Occipital lobe (tissue), 2 donors: ENCODE data around the gene LVRN. TPM values are rescaled to one million over a fixed set of nuclear protein-coding genes. Genes with fewer than 3 reads are reported as not detected.

Experiments used
- DNase-seq: peaks from one replicate; lab custom pipeline; 2025; lab: John Stamatoyannopoulos, UW
- total RNA-seq: library from RNA; depleted of rRNA; stranded (reverse); fragments of >200 nt; gene quantifications from one replicate; pipeline ENCODE4 v1.2.3, GENCODE V29; 2014

The LVRN gene
- total RNA-seq, 1 donor from 2014 or later = 2.8 TPM

DNA sequence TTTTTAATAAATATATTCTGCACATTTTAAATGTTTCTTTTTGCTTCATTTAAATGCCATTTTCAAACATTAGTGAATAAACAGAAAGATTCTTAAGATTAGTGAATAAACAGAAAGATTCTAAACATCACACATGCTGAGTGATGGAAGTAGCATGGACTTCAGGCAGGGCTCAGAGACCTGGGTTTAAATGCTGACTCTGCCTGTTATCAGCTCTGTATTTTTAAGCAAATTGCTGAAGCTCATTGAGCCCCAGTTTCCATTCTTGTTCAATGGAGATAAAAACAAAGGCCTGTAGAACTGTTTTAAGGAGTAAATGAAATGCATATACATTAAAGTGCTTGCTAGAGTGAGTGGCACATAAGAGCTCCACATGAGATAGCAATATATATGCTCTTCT, 8.1 kb upstream of the LVRN start:
- no peak for DNase-seq

DNA sequence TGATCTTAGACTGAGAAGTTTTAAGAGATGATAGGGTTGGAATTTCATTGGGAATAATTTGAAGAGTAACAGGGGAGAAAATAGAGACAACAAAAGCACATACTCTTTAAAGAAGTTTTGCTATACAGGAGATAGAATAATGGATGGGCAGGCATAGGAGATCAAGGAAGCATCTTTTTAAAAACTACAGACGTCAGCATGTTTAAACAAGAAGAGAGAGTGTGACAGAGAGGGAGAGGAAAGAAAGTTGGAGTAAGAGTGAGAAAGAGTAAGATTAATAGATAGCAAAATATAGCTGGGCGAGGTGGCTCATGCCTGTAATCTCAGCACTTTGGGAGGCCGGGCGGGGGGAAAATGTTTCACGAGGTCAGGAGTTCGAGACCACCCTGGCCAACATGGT, 5.3 kb upstream of the LVRN start:
- no peak for DNase-seq

DNA sequence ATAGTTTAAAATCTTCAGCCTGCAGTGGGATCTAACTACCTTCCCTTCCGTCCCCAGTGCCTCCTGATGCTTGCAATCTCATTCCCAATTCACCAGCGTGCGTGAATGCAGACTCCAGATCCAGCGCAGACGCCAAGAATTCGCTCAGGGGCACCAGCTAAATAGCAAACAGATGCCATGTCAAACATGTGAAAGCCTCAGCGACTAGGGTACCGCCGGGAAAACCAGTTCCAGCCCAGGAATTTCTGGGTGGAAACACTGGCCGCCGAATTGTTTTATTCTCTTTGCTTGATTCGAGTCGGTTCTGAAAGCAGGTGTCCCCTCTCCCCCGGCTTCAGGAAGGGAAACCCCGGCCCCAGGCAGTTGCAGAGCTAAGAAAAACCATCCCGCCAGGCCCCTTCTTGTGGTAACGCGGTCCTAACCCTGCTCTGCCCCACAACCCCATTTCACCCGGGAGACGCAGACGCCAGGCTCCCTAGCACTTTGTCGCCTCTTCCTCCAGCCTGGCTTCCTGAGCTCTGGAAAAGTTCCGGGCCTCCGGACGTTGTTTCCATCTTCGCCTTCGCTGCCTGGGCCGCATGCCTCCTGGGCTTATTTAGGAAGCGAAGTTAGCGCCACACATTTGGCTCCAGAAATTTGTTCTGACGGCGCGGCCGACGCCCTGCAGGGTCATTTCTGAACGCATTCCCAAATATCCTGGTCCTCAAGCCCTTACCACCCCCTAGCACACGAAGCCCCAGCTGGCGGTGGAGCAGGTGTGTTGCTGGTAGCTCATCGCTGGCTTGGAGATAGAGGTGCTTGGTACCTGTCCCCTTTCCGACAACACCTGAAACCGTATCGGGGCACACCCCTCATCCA, 665 bp upstream of the LVRN start:
- no peak for DNase-seq

DNA sequence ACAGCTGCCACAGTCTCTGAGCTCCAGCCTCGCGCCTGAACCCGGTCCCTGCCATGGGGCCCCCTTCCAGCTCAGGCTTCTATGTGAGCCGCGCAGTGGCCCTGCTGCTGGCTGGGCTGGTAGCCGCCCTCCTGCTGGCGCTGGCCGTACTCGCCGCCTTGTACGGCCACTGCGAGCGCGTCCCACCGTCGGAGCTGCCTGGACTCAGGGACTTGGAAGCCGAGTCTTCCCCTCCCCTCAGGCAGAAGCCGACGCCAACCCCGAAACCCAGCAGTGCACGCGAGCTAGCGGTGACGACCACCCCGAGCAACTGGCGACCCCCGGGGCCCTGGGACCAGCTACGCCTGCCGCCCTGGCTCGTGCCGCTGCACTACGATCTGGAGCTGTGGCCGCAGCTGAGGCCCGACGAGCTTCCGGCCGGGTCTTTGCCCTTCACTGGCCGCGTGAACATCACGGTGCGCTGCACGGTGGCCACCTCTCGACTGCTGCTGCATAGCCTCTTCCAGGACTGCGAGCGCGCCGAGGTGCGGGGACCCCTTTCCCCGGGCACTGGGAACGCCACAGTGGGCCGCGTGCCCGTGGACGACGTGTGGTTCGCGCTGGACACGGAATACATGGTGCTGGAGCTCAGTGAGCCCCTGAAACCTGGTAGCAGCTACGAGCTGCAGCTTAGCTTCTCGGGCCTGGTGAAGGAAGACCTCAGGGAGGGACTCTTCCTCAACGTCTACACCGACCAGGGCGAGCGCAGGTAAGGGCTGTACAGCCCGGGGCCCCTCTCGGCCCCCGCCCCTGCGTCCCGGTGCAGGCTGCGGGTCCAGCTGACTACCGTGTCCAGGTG, 509 bp downstream of the LVRN start:
- no peak for DNase-seq

DNA sequence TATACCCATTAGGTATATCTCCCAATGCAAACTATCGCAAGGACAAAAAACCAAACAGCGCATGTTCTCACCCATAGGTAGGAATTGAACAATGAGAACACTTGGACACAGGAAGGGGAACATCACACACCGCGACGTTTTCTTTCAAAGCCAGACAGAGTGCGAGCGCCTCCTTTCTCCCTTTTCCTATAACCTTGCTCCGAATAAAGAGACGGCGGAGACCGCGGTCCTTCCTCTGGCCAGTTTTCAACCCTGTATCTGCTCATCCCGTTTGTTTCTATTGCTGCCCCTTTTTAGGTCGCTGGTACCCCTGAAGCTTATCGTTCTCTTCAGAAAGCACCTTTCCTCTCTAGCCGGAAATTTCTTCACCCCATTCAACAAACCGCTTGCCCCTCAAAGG, 1.3 kb downstream of the LVRN start:
- no peak for DNase-seq

DNA sequence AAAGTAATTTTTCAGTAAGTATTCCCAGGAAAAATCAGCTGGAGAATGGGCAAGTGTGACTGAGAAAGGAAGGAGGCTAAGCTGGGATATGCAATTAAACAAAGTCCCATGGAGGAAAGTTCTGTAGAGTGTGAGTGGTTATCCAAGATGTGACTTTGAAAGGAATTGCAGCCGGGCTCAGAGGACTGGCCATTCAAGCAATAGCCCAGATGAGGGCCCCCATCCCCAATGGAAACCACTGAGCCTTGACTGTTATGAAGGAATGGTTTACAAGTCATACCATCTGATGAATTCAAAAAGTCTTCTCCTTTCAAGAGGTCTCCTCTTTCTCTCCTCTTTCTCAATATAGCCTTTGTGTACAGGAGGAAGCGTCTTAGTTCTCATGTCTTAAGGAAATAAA, 6.5 kb downstream of the LVRN start:
- no peak for DNase-seq

DNA sequence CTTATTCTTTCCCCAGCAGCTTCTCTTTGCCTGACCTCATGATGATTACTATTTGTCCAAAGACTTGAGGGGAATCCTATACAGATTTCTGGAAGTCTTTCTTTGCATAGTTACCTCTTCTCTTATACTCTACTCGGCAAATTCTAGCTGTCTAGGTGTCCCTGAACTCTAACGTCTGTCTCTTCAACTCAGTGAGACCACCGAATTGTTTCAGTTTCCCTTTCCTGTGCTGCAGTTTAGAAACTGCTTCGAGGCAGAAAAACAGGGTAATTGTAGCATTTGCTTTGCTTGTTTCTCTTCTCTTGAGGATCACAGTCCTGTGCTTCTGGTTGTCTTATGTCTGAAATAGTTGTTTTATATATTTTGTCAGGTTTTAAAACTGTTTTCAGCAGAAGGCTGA, 14.8 kb downstream of the LVRN start:
- DNase-seq = no peak

DNA sequence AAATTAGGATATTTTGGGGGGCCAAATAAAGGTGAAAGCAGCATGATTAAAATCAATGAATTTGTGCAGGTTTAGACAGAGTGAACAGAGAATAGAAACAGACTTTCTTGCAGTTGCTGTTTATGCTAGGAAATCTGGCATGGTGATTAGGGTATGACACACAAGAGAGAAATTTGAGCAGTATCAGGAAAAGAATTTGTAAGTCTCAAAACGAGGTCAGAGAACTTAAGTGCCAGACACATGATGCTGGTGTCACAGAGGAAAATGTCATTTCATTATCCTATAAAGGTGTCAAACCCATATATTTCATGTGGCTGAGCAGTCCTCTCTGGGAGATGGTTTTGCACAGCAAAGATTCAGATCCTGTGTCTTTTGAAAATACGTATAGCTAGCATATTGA, 15.7 kb downstream of the LVRN start:
- no peak for DNase-seq

DNA sequence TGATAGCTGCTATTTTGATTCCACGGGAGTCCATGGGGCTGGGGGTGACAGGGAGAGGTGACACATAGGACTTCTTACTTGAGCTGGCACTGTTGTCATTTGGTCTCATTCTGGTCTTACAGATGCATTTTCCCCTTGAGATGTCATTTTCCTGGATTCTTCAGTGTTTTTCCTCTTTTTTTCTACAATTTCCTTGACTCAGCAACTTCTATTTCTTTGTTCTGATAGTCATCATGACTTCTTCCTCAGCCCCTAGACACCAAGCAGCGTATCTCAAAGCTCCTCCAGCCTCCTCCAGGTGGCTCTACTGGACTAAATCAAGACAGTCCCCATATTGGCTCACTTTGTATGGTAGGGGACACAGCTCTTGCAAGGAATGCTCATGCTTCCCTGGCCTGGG, 16.5 kb downstream of the LVRN start:
- no peak for DNase-seq

DNA sequence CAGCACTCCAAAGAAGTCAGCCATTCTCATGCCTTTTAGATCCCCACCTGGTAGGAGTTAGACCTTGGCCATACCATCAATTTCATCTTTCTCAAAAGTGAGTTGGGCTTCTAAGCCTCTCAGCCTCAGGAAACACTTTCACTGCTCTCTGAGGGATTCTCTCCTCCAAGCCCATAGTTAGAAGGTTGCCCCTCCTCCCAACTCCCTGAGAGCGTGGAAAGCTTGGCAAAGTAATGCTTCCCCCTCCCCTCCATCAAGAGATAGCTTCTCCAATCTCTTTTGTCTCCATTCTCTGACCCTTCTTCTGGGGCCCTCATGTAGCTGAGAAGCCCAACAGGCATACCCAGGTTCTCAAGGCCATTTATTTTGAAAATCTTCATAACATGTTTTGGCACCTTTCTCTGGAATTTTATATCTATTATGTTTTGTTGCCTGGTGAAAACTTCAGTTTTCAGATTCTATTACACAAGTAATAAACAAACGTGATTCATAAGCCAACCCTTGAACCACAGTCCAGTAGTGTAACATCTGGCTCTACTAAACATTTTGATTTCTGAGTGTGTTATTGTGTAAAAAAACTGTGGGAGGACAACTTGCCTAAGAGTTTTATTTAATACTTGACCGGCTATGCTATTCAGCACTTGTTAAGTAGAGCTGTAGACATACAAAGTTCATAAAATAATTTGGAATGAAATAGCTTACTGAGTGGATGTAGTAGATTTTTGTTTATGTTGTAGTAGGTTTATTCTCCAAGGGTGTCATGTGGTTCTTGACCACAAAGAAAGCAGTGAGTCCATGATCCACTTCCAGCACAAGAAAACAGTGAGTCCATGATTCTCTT, 17.1 kb downstream of the LVRN start:
- no peak for DNase-seq

DNA sequence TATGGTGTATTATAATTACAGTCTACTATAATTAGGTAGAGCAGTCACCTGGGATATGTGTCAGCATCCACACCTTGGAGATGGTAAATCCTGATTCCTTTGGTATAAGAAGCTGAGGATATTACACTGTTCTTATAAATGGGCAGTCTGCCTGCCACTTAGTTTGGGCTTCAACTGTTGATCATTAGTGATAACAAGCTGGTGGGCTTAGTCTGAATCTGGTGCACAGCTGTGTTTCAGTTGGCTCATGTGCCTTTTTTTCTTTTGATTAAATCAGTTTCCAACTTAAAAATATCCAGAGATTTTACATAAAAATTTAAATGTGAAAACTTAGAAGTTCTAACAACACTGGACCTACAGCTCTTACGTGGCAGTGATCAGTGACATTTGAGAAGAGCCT, 21.2 kb downstream of the LVRN start:
- DNase-seq = no peak

DNA sequence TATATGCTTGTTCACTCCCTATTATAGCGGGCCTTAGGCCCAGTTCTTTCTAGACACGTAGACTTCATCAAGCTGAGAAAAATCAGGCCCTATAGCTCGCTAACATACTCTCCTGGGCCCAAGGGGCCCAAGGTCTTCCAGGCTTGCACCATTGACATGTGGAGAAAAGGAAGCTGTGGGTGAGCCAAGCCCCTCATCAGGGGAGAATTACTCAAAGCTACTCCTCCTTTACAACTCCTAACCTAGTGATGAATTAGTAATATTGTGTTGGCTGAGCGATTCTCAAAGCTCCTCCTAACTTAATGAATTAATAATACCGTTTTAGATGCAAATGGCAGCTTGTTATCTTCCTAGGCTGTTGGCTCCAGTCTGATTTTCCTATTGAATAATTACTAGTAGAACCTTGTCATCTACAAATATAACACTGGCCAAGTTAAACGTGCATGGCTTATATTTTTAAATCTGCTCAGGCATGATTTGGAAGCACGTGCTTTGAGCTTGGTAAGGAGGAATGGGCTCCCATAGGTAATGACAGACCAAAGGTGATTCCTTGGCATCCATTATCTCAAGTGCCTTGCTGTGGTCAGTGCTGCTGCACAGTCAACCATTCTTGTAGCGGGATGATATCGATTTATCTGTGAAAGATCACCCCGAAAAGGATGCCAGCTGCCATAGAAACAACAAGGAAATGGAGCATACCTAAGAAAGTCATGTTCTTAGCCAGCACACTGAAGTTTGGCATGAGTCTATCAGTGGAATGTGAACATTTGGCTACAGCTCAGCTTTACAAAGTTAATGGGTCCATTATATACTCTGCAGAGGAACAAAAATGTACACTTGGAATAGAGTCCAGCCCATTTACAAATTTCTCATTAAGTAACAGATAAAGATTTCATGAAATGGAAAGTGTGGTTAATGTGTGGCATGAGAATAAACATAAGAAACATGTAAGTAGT, 23.8 kb downstream of the LVRN start:
- no peak for DNase-seq

DNA sequence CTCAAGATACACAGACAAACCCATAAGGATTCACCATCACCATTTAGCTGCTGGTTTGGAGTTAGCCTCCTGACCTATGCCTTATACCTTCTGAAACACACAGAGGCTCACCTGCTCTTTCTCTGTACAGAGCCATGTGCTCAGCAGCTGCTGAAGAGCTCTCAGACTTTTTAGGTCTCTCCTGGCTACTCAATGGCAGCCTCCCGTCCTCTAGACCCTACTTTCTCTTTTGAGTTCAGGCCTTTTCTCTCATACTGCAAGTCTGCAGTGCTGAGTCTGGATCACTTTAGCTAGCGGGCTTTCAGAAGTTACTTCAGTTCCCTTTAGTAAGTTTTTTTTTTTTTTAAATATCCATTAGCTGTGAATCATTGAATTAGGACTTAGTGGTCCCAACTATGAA, 25.7 kb downstream of the LVRN start:
- DNase-seq = no peak

DNA sequence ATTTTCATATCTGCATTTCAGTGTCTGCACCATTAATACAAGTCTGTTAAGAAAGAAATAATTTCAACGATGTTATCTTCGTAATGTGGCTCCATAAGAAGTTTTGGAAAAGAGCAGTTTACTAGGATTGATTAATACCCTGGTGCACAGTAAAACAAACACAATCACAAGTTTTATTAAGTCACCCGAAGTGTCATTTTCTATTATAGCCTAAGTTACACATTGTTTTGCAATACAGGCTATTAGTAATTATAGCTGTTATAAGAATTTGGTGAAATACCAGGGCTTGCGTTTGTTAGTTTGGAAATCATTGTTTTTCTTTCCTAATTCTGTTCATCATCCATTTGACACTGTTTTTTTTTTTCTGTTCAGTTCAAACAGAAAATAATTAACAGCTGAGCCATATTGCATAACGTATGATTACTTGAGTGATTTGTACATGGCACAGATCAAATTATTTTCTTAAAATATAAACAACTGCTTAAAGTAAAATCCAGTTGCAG, 30.6 kb downstream of the LVRN start:
- no peak for DNase-seq

DNA sequence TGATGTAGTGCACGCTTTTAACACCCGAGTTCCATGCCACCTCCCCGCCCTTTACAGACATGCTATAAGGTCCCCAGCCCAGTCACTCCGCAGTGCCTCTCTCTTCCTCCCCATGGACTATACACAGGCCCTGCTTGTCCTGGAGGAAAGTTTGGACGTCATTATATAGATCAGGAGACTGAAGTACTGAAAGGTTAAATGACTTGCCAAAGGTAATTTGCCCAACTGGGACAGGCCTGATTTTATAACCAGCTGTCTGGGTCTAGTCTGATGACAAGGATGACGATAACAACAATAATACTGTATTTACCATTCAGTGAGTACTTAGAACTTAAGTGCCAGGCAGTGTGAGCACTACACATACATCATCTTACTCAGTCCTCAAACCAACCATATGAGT, 33.1 kb downstream of the LVRN start:
- no peak for DNase-seq

DNA sequence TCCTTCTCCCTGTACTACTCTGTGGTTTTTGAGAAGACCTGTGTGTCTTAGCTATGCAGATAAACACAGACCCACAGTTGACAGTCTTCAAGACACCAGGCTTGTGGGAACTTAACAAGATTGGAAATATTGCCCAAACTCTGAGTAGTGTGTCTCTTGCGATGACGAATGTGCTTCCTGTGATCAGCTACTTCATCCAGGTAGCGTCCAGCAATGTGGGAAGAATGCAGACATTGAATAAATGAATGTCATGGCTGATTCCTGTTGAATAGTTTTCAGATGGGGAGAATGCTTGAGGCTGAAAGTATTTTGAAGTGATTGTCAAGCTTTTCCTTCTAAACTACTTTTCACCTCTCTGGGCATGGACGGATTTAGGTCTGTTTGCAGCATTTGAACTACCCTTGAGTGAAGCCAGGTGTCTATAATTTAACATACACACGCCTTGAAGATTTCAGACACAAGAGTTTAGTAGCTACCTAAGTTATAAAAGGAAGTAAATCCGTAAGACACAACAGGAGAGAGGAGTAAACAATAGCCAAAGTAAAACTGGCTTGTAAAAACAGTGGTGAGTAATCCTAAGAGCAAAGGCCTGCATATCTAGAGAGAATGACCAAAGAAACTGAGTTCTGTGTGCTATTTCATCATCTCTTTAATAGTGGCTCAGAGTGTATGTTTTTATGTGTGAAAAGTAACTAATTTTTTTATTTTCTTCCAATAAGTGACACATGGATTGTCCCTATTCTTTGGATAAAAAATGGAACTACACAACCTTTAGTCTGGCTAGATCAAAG, 40.0 kb downstream of the LVRN start:
- no peak for DNase-seq

DNA sequence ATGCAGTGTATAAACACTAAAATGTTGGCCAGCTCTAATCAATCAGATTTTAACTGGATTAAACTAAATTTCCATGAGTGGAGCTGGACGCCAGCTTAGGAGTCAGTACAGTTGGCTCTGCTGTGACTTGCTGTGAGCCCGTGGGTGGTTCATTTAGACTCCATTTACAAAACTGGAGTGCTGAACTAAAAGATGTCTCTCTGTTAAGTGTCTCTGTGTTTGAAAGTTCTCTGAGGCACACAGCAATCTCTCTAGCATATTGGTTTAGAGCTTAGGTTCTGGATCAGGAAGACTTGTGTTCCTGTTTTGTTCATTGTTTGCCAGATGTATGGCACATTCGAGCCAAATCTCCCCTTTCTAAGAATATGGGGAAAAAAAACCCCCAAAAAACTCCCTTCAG, 42.0 kb downstream of the LVRN start:
- DNase-seq = no peak

DNA sequence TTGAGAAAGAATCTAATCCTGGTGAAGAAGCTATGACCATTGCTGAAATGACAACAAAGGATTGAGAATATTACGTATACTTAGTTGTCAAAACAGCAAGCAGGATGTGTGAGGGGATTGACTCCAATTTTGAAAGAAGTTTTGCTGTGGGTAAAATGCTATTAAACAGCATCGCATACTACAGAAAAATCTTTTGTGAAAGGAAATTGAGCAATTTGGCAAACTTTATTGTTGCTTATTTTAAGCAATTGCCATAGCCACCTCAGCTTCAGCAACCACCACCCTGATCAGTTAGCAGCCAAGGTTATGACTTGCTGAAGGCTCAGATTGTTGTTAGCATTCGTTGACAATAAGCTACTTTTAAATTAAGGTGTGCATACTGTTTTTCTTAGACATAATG, 47.5 kb downstream of the LVRN start:
- no peak for DNase-seq

DNA sequence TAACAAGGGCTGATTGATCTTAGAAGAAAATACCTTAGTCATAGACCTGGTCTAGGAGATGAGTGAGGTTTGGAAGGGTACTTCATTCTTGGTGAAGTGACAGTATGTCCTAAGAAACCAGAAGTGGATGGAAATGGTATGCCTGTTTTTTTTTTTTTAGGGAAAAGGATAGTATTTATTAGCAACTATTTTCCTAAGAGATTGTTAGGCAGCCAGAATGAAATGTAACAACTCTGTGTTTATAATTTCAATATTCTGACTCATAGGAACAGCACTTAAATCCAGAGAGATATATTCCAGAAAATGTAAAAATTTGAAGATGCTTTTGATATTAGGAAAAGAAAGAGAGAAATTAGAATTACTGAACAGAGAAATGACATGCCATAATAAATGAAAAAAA, 48.8 kb downstream of the LVRN start:
- no peak for DNase-seq
